H1 (cell line): ENCODE measurements around the gene DSC3. TPM values are rescaled to one million over a fixed set of nuclear protein-coding genes. Genes with fewer than 3 reads are reported as not detected.

ENCODE experiments used
- CTCF ChIA-PET: fragments of 300-600 bp; sonication (Branson Sonifier 250); formaldehyde crosslinking; loops from one replicate; lab custom pipeline; 2021; ENCODE audit not compliant: partially characterized antibody; lab: Charles Lee
- POLR2A ChIA-PET: fragments of 300-600 bp; sonication (Branson Sonifier 250); formaldehyde crosslinking; loops from one replicate; lab custom pipeline; 2021; ENCODE audit warnings: inconsistent platforms; ENCODE audit not compliant: partially characterized antibody; lab: Charles Lee
- DNase-seq, 2 experiments: peaks; one replicate each; pipeline versions ENCODE4 v3.0.0 to v3.0.0-alpha.2; 2010 to 2022; ENCODE audit warnings: low spot score in 2 of 2, low read depth in 1 of 2, mixed read lengths in 1 of 2
- FAIRE-seq: peaks from 2 replicates; lab custom pipeline; 2011; peaks lifted over from hg19 to GRCh38; lab: Jason Lieb, UNC
- H2AFZ ChIP-seq: 2 replicates; pipeline ENCODE4 v1.8.1; 2012; ENCODE audit warnings: low read length, inconsistent platforms
- H2AK5ac ChIP-seq: 2 replicates; pipeline ENCODE4 v1.6.1; 2013; ENCODE audit warnings: low read depth, low read length
- H2BK120ac ChIP-seq: replicated peaks from 2 replicates; pipeline ENCODE3; 2013; ENCODE audit warnings: low read depth, low read length, inconsistent platforms
- H2BK12ac ChIP-seq: 2 replicates; pipeline ENCODE4 v1.6.1; 2013; ENCODE audit warnings: low read depth, low read length
- H2BK15ac ChIP-seq: 2 replicates; pipeline ENCODE4 v1.6.1; 2013; ENCODE audit warnings: low read length
- H2BK20ac ChIP-seq: 2 replicates; pipeline ENCODE4 v1.6.1; 2013; ENCODE audit warnings: low read length
- H2BK5ac ChIP-seq: 2 replicates; pipeline ENCODE4 v1.6.1; 2013; ENCODE audit warnings: low read depth, low read length
- H3K14ac ChIP-seq: 2 replicates; pipeline ENCODE4 v1.6.1; 2013; ENCODE audit warnings: inconsistent platforms; ENCODE audit not compliant: insufficient read length
- H3K18ac ChIP-seq: 2 replicates; pipeline ENCODE4 v1.6.1; 2013; ENCODE audit warnings: low read length; ENCODE audit errors: extremely low read depth
- H3K23ac ChIP-seq: 2 replicates; pipeline ENCODE4 v1.6.1; 2013; ENCODE audit warnings: inconsistent platforms; ENCODE audit not compliant: insufficient read length
- H3K23me2 ChIP-seq: 2 replicates; pipeline ENCODE4 v1.6.1; 2013; ENCODE audit warnings: low read depth, low read length
- H3K27ac ChIP-seq: 2 replicates; pipeline ENCODE4 v1.6.1; 2011; ENCODE audit warnings: low read depth, low read length, inconsistent platforms
- H3K27me3 ChIP-seq, 4 experiments: replicated peaks in 1 of 4; 1 replicate in 1 of 4; 2 replicates in 3 of 4; pipeline versions ENCODE4 v1.6.1 to v1.8.1; 2011 to 2013; ENCODE audit warnings: low read length in 3 of 4, mild to moderate bottlenecking in 3 of 4, inconsistent platforms in 2 of 4, mixed read lengths in 2 of 4, moderate library complexity in 1 of 4; ENCODE audit not compliant: control insufficient read depth in 3 of 4, insufficient read depth in 3 of 4; ENCODE audit errors: extremely low read depth in 1 of 4
- H3K36me3 ChIP-seq, 4 experiments: 2 replicates each; pipeline versions ENCODE4 v1.6.1 to v1.8.1; 2011 to 2013; ENCODE audit warnings: mild to moderate bottlenecking in 4 of 4, low read length in 3 of 4, moderate library complexity in 2 of 4, control low read depth in 1 of 4, inconsistent platforms in 1 of 4; ENCODE audit not compliant: insufficient read depth in 4 of 4, control insufficient read depth in 2 of 4
- H3K4ac ChIP-seq: replicated peaks from 2 replicates; pipeline ENCODE3; 2013; ENCODE audit warnings: low read length, low read depth, mixed read lengths, inconsistent platforms; ENCODE audit not compliant: insufficient read length
- H3K4me1 ChIP-seq, 4 experiments: replicated peaks in 1 of 4; 1 replicate in 1 of 4; 2 replicates in 3 of 4; pipeline versions ENCODE4 v1.6.1 to v1.8.1; 2011 to 2013; ENCODE audit warnings: low read length in 3 of 4, inconsistent platforms in 2 of 4, mixed read lengths in 1 of 4; ENCODE audit not compliant: insufficient read depth in 4 of 4, control insufficient read depth in 3 of 4
- H3K4me2 ChIP-seq, 2 experiments: 2 replicates each; pipeline versions ENCODE4 v1.6.1 to v1.8.1; 2011 to 2013; ENCODE audit warnings: low read depth in 2 of 2, low read length in 2 of 2, control low read depth in 1 of 2, inconsistent platforms in 1 of 2, mild to moderate bottlenecking in 1 of 2; ENCODE audit not compliant: insufficient read depth in 1 of 2
- H3K4me3 ChIP-seq, 4 experiments: fragments of 200-600, 300-600 bp in 1 of 4; sonication (generic), shearing (Covaris generic), sonication (Bioruptor Twin) in 1 of 4; 2 replicates each; pipeline versions ENCODE4 v1.5.1 to v1.8.1; 2011 to 2016; ENCODE audit warnings: low read length in 4 of 4, low read depth in 3 of 4, control low read depth in 2 of 4, inconsistent platforms in 2 of 4, mild to moderate bottlenecking in 2 of 4, mixed read lengths in 1 of 4, moderate library complexity in 1 of 4; ENCODE audit not compliant: insufficient read depth in 2 of 4; ENCODE audit errors: extremely low read depth in 1 of 4
- H3K56ac ChIP-seq: replicated peaks from 2 replicates; pipeline ENCODE3; 2013; ENCODE audit warnings: low read depth, mild to moderate bottlenecking, mixed read lengths, low read length, inconsistent platforms; ENCODE audit not compliant: insufficient read length
- H3K79me1 ChIP-seq: 2 replicates; pipeline ENCODE4 v1.6.1; 2013; ENCODE audit warnings: low read depth, low read length, control low read depth
- H3K79me2 ChIP-seq, 2 experiments: 2 replicates each; pipeline versions ENCODE4 v1.6.1 to v1.8.1; 2012 to 2013; ENCODE audit warnings: low read length in 2 of 2, mild to moderate bottlenecking in 2 of 2, inconsistent platforms in 1 of 2; ENCODE audit not compliant: insufficient read depth in 2 of 2, control insufficient read depth in 1 of 2
- H3K9ac ChIP-seq, 4 experiments: replicated peaks in 1 of 4; 1 replicate in 1 of 4; 2 replicates in 3 of 4; pipeline versions ENCODE4 v1.6.1 to v1.8.1; 2011 to 2013; ENCODE audit warnings: low read depth in 3 of 4, low read length in 3 of 4, control low read depth in 2 of 4, mild to moderate bottlenecking in 2 of 4, moderate library complexity in 2 of 4, inconsistent platforms in 1 of 4; ENCODE audit errors: extremely low read depth in 1 of 4
- H3K9me3 ChIP-seq, 2 experiments: 2 replicates each; pipeline versions ENCODE4 v1.6.1 to v1.8.1; 2012 to 2013; ENCODE audit warnings: mild to moderate bottlenecking in 2 of 2, moderate library complexity in 2 of 2, control low read depth in 1 of 2, inconsistent platforms in 1 of 2, low read depth in 1 of 2, low read length in 1 of 2, mixed read lengths in 1 of 2; ENCODE audit not compliant: insufficient read depth in 2 of 2
- H4K20me1 ChIP-seq, 2 experiments: replicated peaks in 1 of 2; 2 replicates each; pipeline versions ENCODE3 to v1.8.1; 2011 to 2013; ENCODE audit warnings: inconsistent platforms in 2 of 2, low read length in 2 of 2, mild to moderate bottlenecking in 1 of 2; ENCODE audit not compliant: insufficient read depth in 2 of 2, control insufficient read depth in 1 of 2
- H4K5ac ChIP-seq: 2 replicates; pipeline ENCODE4 v1.6.1; 2013; ENCODE audit warnings: low read length, low read depth, mixed read lengths, inconsistent platforms; ENCODE audit not compliant: insufficient read length
- H4K8ac ChIP-seq: 2 replicates; pipeline ENCODE4 v1.8.0; 2013; ENCODE audit warnings: mild to moderate bottlenecking, moderate library complexity, low read length, inconsistent platforms; ENCODE audit not compliant: insufficient read depth; ENCODE audit errors: extremely low read depth
- H4K91ac ChIP-seq: replicated peaks from 2 replicates; pipeline ENCODE3; 2013; ENCODE audit warnings: low read length, mixed read lengths, inconsistent platforms; ENCODE audit not compliant: insufficient read length
- MAFK ChIP-seq: IDR thresholded peaks from 2 replicates; pipeline ENCODE4 v1.6.1; 2012; ENCODE audit warnings: low read depth, mild to moderate bottlenecking, improper control_type of control experiment, low read length
- POLR2AphosphoS5 ChIP-seq: IDR thresholded peaks from 2 replicates; pipeline ENCODE4 v1.6.1; 2011; ENCODE audit warnings: low read depth, low read length
- SAP30 ChIP-seq: fragments of 300-600 bp; sonication (generic); IDR thresholded peaks from 2 replicates; pipeline ENCODE4 v1.7.1; 2012; ENCODE audit warnings: low read length, moderate library complexity, mild to moderate bottlenecking, inconsistent platforms; ENCODE audit not compliant: insufficient read depth, insufficient replicate concordance
- TAF7 ChIP-seq: optimal IDR thresholded peaks from 2 replicates; pipeline ENCODE3; 2011; ENCODE audit warnings: low read depth, mild to moderate bottlenecking, inconsistent platforms, low read length, moderate library complexity, borderline replicate concordance
- WGBS, 2 experiments: shearing (Covaris generic) in 1 of 2; methylation state at CpG; one replicate each; pipeline versions ENCODE4 v1.1.6 to v1.1.7; 2013 to 2015; ENCODE audit warnings: low lambda C conversion rate in 2 of 2, mixed read lengths in 2 of 2, inconsistent platforms in 1 of 2, low coverage in 1 of 2, missing lambda C conversion rate in 1 of 2; ENCODE audit not compliant: insufficient replicate concordance in 2 of 2, insufficient coverage in 1 of 2, insufficient read length in 1 of 2; ENCODE audit errors: extremely low coverage in 1 of 2, missing lambda C conversion rate in 1 of 2; 5-methylcytosine and 5-hydroxymethylcytosine counted together
- polyA plus RNA-seq, 7 experiments: library from polyadenylated mRNA; depleted of rRNA in 3 of 7; stranded (reverse) in 5 of 7; unstranded in 2 of 7; fragments of >200 nt in 5 of 7; fragments of 200-250 nt in 2 of 7; gene quantifications; 1 replicate in 5 of 7; 2 replicates in 1 of 7; 4 replicates in 1 of 7; pipeline versions ENCODE4 v1.2.1 to v1.2.3, GENCODE V29; 2011 to 2013; ENCODE audit warnings: missing spikeins in 2 of 7, mixed read lengths in 2 of 7
- total RNA-seq: library from RNA; stranded (reverse); fragmentation: NEBNext Ultra II Directional; extraction: Animal tissue kit (Norgen Biotek cat#: 25700); gene quantifications from 2 replicates; pipeline ENCODE4 v1.2.1, GENCODE V29; 2021

DSC3 gene
- total and polyA plus RNA-seq, 2 of the 8 experiments (the other 6 are each of a cell fraction or from before 2014, with no cell fraction given) = 0.70 to 3.7 TPM

DNA sequence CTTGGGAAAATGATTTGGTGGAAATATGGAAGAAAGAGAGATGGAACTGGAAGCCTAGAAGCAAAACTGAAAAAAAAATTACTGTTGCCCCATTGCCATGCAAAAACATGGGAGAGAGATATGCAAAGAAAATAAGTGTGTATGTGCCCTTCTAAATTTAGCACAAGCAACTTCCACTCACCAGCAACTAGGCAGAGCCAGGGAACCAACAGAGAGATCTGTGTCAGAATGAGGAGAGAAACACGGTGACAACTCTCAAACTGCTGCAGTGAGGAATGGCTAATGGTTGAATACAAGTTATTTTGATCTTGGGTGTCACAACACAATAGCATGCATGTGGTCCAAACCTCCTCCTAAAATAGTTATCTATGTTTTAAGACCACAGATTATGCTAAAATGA, 48.8 kb upstream of the DSC3 start:
- no peak overlapping the region for H3K23ac ChIP-seq
- H3K79me1 ChIP-seq = no peaks in the 10 kb centered on the region
- TF ChIP-seq TAF7 = no peak
- no peak for TF ChIP-seq MAFK
- TF ChIP-seq POLR2AphosphoS5 = no peak
- no peak for TF ChIP-seq SAP30

More for the DNA sequence above, 48.8 kb upstream of the DSC3 start:
- ChIA-PET CTCF (no interaction called here), POLR2A (no interaction called here)
- Histone ChIP-seq H2BK20ac (no peak overlapping the region), H3K18ac (no peak overlapping the region), H4K8ac (no peak overlapping the region), H3K14ac (no peak overlapping the region), H3K27me3 (no peaks in the 10 kb centered on the region), H4K20me1 (peaks cover 0 to 7% of the 10 kb centered on the region in 2 experiments), H4K5ac (no peak overlapping the region), H3K4me3 (no peak overlapping the region), H2BK15ac (no peak overlapping the region), H3K56ac (no peak overlapping the region), H2AK5ac (no peak overlapping the region), H2BK120ac (no peak overlapping the region), H3K9me3 (no peaks in the 10 kb centered on the region), H3K27ac (no peak overlapping the region), H3K79me2 (peaks cover 0 to 30% of the 10 kb centered on the region in 2 experiments; a peak in 2 of 4 replicates), H3K36me3 (peaks cover 5 to 56% (median 30%) of the 10 kb centered on the region in 4 experiments), H2BK12ac (no peak overlapping the region), H2BK5ac (no peak overlapping the region), H3K4ac (no peak overlapping the region), H4K91ac (no peak overlapping the region), H3K23me2 (no peaks in the 10 kb centered on the region), H3K4me1 (peaks cover 0 to 4% (median 0%) of the 10 kb centered on the region in 4 experiments; a peak in 2 of 7 replicates), H3K4me2 (no peak overlapping the region), H3K9ac (no peak overlapping the region), H2AFZ (no peak overlapping the region)
- 100% methylated on average over 1 of the region's 1 CpG; no CpG with 5 or more reads in 1 of the 2 experiments for WGBS, 2 experiments
- FAIRE-seq = no peak
- DNase-seq = no peak
